ENCODE data around the gene PLXNC1.
A peak's percentile ranks its signal among the peaks of the same experiment; 100 is the strongest.

The PLXNC1 gene

DNA sequence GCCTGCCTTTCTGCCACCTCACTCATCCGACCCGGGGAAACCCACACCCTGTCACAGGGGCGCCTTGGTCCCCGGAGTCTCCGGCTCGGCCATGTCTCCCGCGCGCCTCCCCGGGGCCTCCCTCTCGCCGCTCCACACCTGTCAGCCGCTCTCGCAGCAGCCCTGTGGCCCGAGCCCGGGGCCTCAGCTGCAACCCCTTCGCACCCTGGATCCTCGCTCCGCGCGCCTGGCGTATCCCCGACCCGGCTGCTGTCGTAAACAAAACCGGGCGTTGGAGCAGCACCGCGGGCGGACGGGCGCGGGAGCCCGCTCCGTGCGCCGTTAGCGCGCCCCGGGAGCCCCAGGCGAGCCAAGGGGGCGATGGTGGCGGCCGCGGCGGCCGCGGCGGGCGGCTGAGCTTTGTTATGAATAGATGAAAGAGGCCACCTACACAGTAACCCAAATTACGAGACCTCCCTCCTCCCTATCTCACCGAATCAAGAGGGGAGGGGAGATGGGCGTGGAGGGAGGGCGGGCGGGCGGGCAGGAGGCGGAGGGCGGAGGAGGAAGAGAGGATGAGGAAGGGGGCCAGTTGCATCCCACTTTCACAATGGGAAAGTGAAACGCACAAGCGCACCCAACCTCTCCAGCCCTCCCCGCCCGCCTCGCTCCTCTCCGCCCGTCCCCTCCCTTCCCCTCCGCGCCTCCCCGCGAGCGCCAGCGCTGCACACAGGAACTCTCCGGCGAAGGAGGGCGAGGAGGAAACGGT is at the start of gene PLXNC1:
Gene PLXNC1, plus strand, starts transcription at position 587 of the 748 bp plus-strand sequence. CDS start 395 bp downstream, outside the sequence.
- DNase-seq (ENCODE audit: extremely low read depth in 1 of 2, low read depth in 1 of 2), result peak in 1 of 2 donors; percentile 54

- DNase-seq (ENCODE audit: extremely low read depth in 1 of 2, low read depth in 1 of 2), result no peak
Observed at GRCh38 chr12:94099191-94099590, 49.2 kb upstream of the PLXNC1 start.

DNA sequence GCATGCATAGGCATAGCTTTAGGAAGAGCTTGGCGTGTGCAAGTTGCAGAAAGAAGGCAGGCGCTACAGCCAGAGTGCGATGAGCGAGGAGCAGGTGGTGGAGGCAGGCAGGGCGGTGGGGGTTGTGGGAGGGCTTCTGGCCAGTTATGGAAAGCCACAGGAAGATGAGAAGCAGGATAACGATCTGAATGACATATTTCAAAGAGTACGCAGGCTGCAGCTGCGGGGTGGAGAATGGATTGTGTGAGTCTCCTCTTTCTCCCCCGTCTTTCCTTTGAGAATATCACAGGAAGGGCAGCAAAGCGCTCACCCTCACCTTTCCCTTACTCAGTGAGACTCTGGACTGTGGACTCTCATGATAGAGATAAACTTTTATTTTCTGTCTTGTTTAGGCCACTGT is 48.7 kb upstream of the PLXNC1 start:
- DNase-seq (ENCODE audit: extremely low read depth in 1 of 2, low read depth in 1 of 2), result peak in 1 of 2 donors; percentile 11

DNA sequence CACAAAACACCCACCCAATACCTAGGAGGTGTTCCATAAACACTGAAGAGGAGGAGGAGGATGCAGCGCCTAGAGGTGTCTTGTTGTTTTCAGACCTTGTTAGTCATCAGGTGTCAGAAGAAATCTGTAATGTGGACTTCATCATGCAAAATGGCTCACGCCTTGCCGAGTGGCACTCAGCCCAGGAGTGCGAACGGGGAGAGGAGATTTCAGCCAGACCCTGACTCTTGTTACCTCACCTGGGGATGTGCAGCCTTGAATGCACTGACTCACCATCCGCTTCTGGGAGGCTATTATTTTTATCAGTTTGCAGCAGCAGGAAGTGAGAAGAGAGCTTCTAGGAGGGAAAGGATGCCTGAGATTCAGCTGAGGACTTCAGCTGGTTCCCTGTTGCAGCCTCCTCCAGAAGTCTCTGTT is 48.2 kb upstream of the PLXNC1 start:
- peak in 1 of 2 donors; percentile 19 for DNase-seq (ENCODE audit: extremely low read depth in 1 of 2, low read depth in 1 of 2)

DNA sequence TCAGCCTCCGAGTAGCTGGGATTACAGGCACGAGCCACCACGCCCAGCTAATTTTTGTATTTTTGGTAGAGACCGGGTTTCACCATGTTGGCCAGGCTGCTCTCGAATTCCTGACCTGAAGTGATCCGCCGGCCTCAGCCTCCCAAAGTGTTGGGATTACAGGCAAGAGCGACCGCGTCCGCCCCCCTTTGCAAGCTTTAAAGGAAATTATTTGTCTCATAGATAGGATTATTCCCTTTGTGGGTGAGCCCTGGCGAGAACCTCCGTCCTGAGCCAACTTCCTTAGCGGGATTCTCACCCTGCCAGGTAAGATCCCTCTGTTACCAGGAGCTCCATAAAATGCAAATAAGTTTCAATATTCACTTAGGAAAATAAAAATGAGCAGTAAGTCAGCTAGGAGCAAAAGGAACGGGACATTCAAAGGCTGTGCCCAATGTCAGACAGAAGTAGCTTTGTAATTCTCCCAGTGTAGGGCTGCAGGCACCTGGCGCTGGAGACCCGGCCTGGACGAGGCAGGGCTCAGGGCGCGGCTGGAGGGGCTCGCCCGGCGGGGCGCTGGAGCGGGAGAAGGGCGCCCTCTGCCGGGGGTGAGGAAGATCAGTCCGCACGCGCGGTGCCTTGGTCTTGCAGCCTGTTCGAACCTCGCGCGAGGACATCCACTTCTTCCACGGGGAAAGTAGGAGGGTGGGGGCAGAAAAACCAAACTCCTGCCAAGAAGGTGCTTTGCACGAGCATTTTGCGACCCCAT is 47.2 kb upstream of the PLXNC1 start:
- peak; percentile 45 to 58 for DNase-seq (ENCODE audit: extremely low read depth in 1 of 2, low read depth in 1 of 2)

- DNase-seq (ENCODE audit: extremely low read depth in 1 of 2, low read depth in 1 of 2), result peak; percentile 60 to 76
Observed at GRCh38 chr12:94101738-94102660, 46.4 kb upstream of the PLXNC1 start.

GRCh38 chr12:94103986-94104385 is 44.4 kb upstream of the PLXNC1 start:
- DNase-seq (ENCODE audit: extremely low read depth in 1 of 2, low read depth in 1 of 2), result no peak

DNA sequence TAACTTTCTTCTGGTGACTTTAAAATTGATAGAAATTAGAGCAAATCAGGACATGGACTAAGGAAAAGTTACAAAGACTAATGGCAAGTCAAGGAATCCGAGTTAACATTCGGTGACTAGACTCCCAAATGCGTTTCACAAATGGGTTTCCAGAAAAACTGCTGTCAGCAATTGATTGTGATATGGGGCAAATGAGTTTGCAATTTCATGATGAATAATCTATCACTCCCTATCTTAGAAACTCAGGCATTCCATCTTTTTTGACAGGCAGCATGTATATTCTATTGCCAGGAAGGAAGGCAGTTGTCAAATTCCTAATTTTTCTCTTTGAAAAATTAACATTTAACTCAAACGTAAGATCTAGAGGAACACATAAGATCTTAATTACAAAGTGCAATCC is 40.5 kb upstream of the PLXNC1 start:
- no peak for DNase-seq (ENCODE audit: extremely low read depth in 1 of 2, low read depth in 1 of 2)

- DNase-seq (ENCODE audit: extremely low read depth in 1 of 2, low read depth in 1 of 2), result peak; percentile 50 to 68
Observed at GRCh38 chr12:94109160-94109559, 39.2 kb upstream of the PLXNC1 start.

- no peak for DNase-seq (ENCODE audit: extremely low read depth in 1 of 2, low read depth in 1 of 2)
Observed at GRCh38 chr12:94110258-94110657, 38.1 kb upstream of the PLXNC1 start.

GRCh38 chr12:94111302-94111701 is 37.1 kb upstream of the PLXNC1 start:
- no peak for DNase-seq (ENCODE audit: extremely low read depth in 1 of 2, low read depth in 1 of 2)

- DNase-seq (ENCODE audit: extremely low read depth in 1 of 2, low read depth in 1 of 2), result no peak
Observed at GRCh38 chr12:94112121-94112520, 36.3 kb upstream of the PLXNC1 start.

- DNase-seq (ENCODE audit: extremely low read depth in 1 of 2, low read depth in 1 of 2), result no peak
Observed at GRCh38 chr12:94114166-94114565, 34.2 kb upstream of the PLXNC1 start.

GRCh38 chr12:94116191-94116590 is 32.2 kb upstream of the PLXNC1 start:
- no peak for DNase-seq (ENCODE audit: extremely low read depth in 1 of 2, low read depth in 1 of 2)

GRCh38 chr12:94121886-94122285 is 26.5 kb upstream of the PLXNC1 start:
- no peak for DNase-seq (ENCODE audit: extremely low read depth in 1 of 2, low read depth in 1 of 2)

DNA sequence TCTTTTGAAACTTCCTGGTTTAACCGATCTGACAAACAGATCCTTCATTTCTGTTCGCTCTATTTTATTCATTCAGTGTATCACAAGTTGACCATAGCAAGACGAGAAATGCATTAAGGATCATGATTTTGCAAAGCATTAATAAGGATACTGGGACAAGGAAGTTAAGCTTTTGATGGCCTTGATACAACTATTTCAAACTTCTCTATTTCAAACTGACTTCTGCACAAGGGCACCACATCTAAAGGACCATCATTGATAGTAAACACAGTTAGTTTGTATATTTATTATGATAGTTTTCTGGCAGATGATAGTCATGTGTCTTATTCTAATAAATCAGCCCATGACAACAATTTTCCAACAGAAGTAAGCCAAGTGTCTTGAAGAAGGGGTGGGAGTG is 25.8 kb upstream of the PLXNC1 start:
- no peak for DNase-seq (ENCODE audit: extremely low read depth in 1 of 2, low read depth in 1 of 2)

GRCh38 chr12:94123127-94123526 is 25.2 kb upstream of the PLXNC1 start:
- DNase-seq (ENCODE audit: extremely low read depth in 1 of 2, low read depth in 1 of 2), result no peak

DNA sequence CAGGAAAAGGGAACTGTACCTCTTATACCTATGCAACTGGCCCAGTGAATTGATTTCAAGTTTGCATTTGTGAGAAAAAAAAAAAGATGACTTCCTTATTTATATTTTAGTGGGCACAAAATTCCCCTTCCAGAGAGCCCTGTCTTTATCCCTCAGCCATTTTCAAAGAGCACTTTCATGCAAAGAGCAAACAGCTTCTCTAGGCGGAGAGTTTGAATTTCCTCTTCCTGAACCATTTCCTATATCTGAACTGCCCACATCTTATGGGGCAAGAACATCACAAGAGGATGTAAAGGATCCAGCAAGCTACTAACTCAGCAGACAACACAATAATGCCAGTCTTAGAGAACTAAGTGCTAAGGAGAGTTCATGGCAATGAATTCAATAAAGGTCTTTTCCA is 22.3 kb upstream of the PLXNC1 start:
- no peak for DNase-seq (ENCODE audit: extremely low read depth in 1 of 2, low read depth in 1 of 2)

- no peak for DNase-seq (ENCODE audit: extremely low read depth in 1 of 2, low read depth in 1 of 2)
Observed at GRCh38 chr12:94127239-94128131, 20.9 kb upstream of the PLXNC1 start.

- no peak for DNase-seq (ENCODE audit: extremely low read depth in 1 of 2, low read depth in 1 of 2)
Observed at GRCh38 chr12:94128280-94128679, 20.1 kb upstream of the PLXNC1 start.
